ENCODE measurements around the gene SPRR2D. TPM values are rescaled to one million over a fixed set of nuclear protein-coding genes. Genes with fewer than 3 reads are reported as not detected.
A peak's percentile ranks its signal among the peaks of the same experiment; 100 is the strongest.

SPRR2D gene
- polyA plus RNA-seq, 1 donor (not counting 4 experiments of a cell fraction or from before 2014, with no cell fraction given): 6.6 TPM

DNA sequence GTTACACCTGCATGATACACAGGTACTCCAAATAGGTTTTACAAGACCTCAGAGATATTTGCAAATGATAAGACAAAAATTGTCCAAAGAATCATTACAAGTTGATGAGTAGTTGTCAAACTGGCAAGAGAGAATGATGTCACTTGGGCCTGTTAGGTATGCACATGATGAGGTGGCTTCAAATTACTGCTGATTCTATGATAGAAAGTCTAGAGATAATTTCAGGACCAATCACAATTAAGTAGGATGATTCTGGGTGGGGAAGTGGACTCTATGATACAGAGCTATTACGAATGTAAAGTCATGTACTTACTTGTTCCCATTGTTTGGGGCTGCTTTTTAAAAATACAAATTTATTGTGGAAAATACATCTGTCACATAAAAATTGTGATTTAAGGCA is 15.1 kb downstream of the SPRR2D start:
- H3K9ac ChIP-seq (ENCODE audit: control insufficient read depth, extremely low read depth, insufficient read depth, low read length): no peak overlapping the region
- H4K20me1 ChIP-seq (ENCODE audit: control insufficient read depth, extremely low read depth, insufficient read depth, low read length): no peaks in the 10 kb centered on the region
- no peak overlapping the region for H3K4me2 ChIP-seq (ENCODE audit: control insufficient read depth, extremely low read depth, insufficient read depth, low read depth, low read length)
- no peak overlapping the region for H2AFZ ChIP-seq (ENCODE audit: control insufficient read depth, low read length)
- H3K4me3 ChIP-seq (ENCODE audit: control insufficient read depth in 2 of 3, extremely low read depth in 1 of 3, insufficient read depth in 2 of 3, low read depth in 1 of 3, low read length in 3 of 3): no peak overlapping the region
- H3K27me3 ChIP-seq (ENCODE audit: control insufficient read depth, extremely low read depth, insufficient read depth, low read length): no peaks in the 10 kb centered on the region
- H3K4me1 ChIP-seq (ENCODE audit: control insufficient read depth, extremely low read depth, insufficient read depth, low read length): peaks cover 15% of the 10 kb centered on the region
- H3K9me3 ChIP-seq (ENCODE audit: control insufficient read depth, low read depth, low read length): no peaks in the 10 kb centered on the region
- dilution Hi-C loops (cut with MboI; ENCODE audit: extremely low pct_ligation_motif_present, low sequenced_read_pairs): no loop called here
- no peaks in the 10 kb centered on the region for H3K79me2 ChIP-seq (ENCODE audit: control insufficient read depth, insufficient read depth, low read length)
- H3K9me1 ChIP-seq (ENCODE audit: control insufficient read depth, extremely low read depth, insufficient read depth, low read length): no peaks in the 10 kb centered on the region
- TF ChIP-seq, protein P1, sequence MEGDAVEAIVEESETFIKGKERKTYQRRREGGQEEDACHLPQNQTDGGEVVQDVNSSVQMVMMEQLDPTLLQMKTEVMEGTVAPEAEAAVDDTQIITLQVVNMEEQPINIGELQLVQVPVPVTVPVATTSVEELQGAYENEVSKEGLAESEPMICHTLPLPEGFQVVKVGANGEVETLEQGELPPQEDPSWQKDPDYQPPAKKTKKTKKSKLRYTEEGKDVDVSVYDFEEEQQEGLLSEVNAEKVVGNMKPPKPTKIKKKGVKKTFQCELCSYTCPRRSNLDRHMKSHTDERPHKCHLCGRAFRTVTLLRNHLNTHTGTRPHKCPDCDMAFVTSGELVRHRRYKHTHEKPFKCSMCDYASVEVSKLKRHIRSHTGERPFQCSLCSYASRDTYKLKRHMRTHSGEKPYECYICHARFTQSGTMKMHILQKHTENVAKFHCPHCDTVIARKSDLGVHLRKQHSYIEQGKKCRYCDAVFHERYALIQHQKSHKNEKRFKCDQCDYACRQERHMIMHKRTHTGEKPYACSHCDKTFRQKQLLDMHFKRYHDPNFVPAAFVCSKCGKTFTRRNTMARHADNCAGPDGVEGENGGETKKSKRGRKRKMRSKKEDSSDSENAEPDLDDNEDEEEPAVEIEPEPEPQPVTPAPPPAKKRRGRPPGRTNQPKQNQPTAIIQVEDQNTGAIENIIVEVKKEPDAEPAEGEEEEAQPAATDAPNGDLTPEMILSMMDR (optimal IDR thresholded peaks at IDR 0.05 in 1 of 3, IDR thresholded peaks at IDR 0.05 in 1 of 3, conservative IDR thresholded peaks at IDR 0.05 in 1 of 3; ENCODE audit: extremely low read depth in 1 of 3, insufficient read depth in 2 of 3, low read length in 3 of 3): no peak
- no peak for TF ChIP-seq EZH2 (IDR thresholded peaks at IDR 0.05; ENCODE audit: low read length)
- no peaks in the 10 kb centered on the region for H3K36me3 ChIP-seq (ENCODE audit: control insufficient read depth in 2 of 2, extremely low read depth in 1 of 2, insufficient read depth in 2 of 2, low read length in 2 of 2)
- DNase-seq (ENCODE audit: low read depth, low spot score) (no peak), FAIRE-seq (peak; percentile 49)
- no peak overlapping the region for H3K27ac ChIP-seq (ENCODE audit: control insufficient read depth, insufficient read depth, low read length)

DNA sequence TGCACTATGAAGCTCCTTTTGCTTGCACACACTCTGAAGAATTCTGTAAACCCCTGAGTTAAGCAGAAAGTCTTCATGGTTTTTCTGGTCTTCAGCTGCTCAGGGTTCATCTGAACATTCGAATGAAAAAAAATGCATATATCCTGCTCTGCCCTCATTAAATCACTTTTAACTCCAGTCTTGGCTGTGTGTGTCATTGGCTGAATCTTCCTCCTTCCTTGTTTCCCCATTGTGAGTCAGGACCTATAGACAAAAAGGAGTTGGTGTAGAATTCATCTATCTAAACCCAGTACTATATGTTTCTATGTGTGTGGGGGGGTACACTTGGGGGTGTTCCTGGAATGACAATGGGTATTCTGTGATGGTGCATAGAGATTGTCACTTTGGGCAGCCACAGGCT is 16.5 kb downstream of the SPRR2D start:
- Histone ChIP-seq H4K20me1 (ENCODE audit: control insufficient read depth, extremely low read depth, insufficient read depth, low read length) (no peaks in the 10 kb centered on the region), H3K4me2 (ENCODE audit: control insufficient read depth, extremely low read depth, insufficient read depth, low read depth, low read length) (no peak overlapping the region), H3K27ac (ENCODE audit: control insufficient read depth, insufficient read depth, low read length) (no peak overlapping the region), H3K4me3 (ENCODE audit: control insufficient read depth in 2 of 3, extremely low read depth in 1 of 3, insufficient read depth in 2 of 3, low read depth in 1 of 3, low read length in 3 of 3) (no peak overlapping the region), H3K36me3 (ENCODE audit: control insufficient read depth in 2 of 2, extremely low read depth in 1 of 2, insufficient read depth in 2 of 2, low read length in 2 of 2) (no peaks in the 10 kb centered on the region), H3K9ac (ENCODE audit: control insufficient read depth, extremely low read depth, insufficient read depth, low read length) (no peak overlapping the region), H3K4me1 (ENCODE audit: control insufficient read depth, extremely low read depth, insufficient read depth, low read length) (peaks cover 11% of the 10 kb centered on the region), H2AFZ (ENCODE audit: control insufficient read depth, low read length) (no peak overlapping the region), H3K9me1 (ENCODE audit: control insufficient read depth, extremely low read depth, insufficient read depth, low read length) (no peaks in the 10 kb centered on the region), H3K27me3 (ENCODE audit: control insufficient read depth, extremely low read depth, insufficient read depth, low read length) (no peaks in the 10 kb centered on the region), H3K9me3 (ENCODE audit: control insufficient read depth, low read depth, low read length) (no peaks in the 10 kb centered on the region), H3K79me2 (ENCODE audit: control insufficient read depth, insufficient read depth, low read length) (no peaks in the 10 kb centered on the region)
- DNase-seq (ENCODE audit: low read depth, low spot score) (no peak), FAIRE-seq (no peak)
- dilution Hi-C loops (cut with MboI; ENCODE audit: extremely low pct_ligation_motif_present, low sequenced_read_pairs): no loop called here
- TF ChIP-seq EZH2 (IDR thresholded peaks at IDR 0.05; ENCODE audit: low read length): no peak
- TF ChIP-seq, protein P1 (optimal IDR thresholded peaks at IDR 0.05 in 1 of 3, IDR thresholded peaks at IDR 0.05 in 1 of 3, conservative IDR thresholded peaks at IDR 0.05 in 1 of 3; ENCODE audit: extremely low read depth in 1 of 3, insufficient read depth in 2 of 3, low read length in 3 of 3): no peak
